Endothelial cell of umbilical vein (primary cell): ENCODE results near the gene MIGA1. TPM values are rescaled to one million over a fixed set of nuclear protein-coding genes. Genes with fewer than 3 reads are reported as not detected.

Source experiments
- BruUV-seq: library from RNA; stranded (reverse); fragments of 400-500 nt; replicated peaks from 2 replicates; lab custom pipeline; 2021; lab: Mats Ljungman, UMichigan
- CTCF ChIA-PET: fragments of 300-600, 350-600 bp; sonication (Branson Sonifier 250); formaldehyde crosslinking; loops from one replicate; lab custom pipeline; 2021; ENCODE audit warnings: antibody characterized with exemption, inconsistent platforms; lab: Charles Lee
- POLR2A ChIA-PET: fragments of 300-600, 350-600 bp; sonication (Branson Sonifier 250); formaldehyde crosslinking; loops from one replicate; lab custom pipeline; 2021; ENCODE audit warnings: antibody characterized with exemption, inconsistent platforms; lab: Charles Lee
- DNase-seq: peaks from one replicate; pipeline ENCODE4 v3.0.0-alpha.2; 2011; ENCODE audit warnings: low read depth, low spot score
- FAIRE-seq: peaks from 2 replicates; lab custom pipeline; 2011; peaks lifted over from hg19 to GRCh38; lab: Jason Lieb, UNC
- H2AFZ ChIP-seq: 2 replicates; pipeline ENCODE4 v1.6.0; 2012; ENCODE audit warnings: low read depth, low read length, control low read depth, inconsistent platforms
- H3K27ac ChIP-seq: 2 replicates; pipeline ENCODE4 v1.5.1; 2011; ENCODE audit warnings: low read depth, mild to moderate bottlenecking, control low read depth, low read length, moderate library complexity; ENCODE audit not compliant: insufficient read depth
- H3K27me3 ChIP-seq, 2 experiments: 2 replicates each; pipeline versions ENCODE4 v1.6.0 to v1.6.1; 2011; ENCODE audit warnings: low read length in 2 of 2, mixed read lengths in 1 of 2; ENCODE audit not compliant: control insufficient read depth in 2 of 2, insufficient read depth in 2 of 2
- H3K36me3 ChIP-seq, 2 experiments: 2 replicates in 1 of 2; 3 replicates in 1 of 2; pipeline ENCODE4 v1.5.1; 2011; ENCODE audit warnings: low read length in 2 of 2, mild to moderate bottlenecking in 1 of 2, moderate library complexity in 1 of 2; ENCODE audit not compliant: control insufficient read depth in 2 of 2, insufficient read depth in 2 of 2; ENCODE audit errors: extremely low read depth in 1 of 2
- H3K4me1 ChIP-seq: 3 replicates; pipeline ENCODE4 v1.5.1; 2011; ENCODE audit warnings: mild to moderate bottlenecking, low read length; ENCODE audit not compliant: control insufficient read depth, insufficient read depth; ENCODE audit errors: extremely low read depth
- H3K4me2 ChIP-seq: 2 replicates; pipeline ENCODE4 v1.6.1; 2011; ENCODE audit warnings: low read length, control low read depth, mixed read lengths; ENCODE audit not compliant: insufficient read depth
- H3K4me3 ChIP-seq, 3 experiments: fragments of 200-600 bp in 1 of 3; sonication (generic), shearing (Covaris generic) in 1 of 3; replicated peaks in 1 of 3; 2 replicates each; pipeline ENCODE4 v1.5.1; 2011 to 2016; ENCODE audit warnings: control low read depth in 3 of 3, low read length in 3 of 3, mild to moderate bottlenecking in 2 of 3, inconsistent platforms in 1 of 3, low read depth in 1 of 3, moderate library complexity in 1 of 3; ENCODE audit not compliant: insufficient read depth in 1 of 3
- H3K79me2 ChIP-seq: 2 replicates; pipeline ENCODE4 v1.6.0; 2012; ENCODE audit warnings: low read length, inconsistent platforms; ENCODE audit not compliant: control insufficient read depth, insufficient read depth
- H3K9ac ChIP-seq: replicated peaks from 2 replicates; pipeline ENCODE3; 2011; ENCODE audit warnings: low read length, control low read depth; ENCODE audit not compliant: insufficient read depth; ENCODE audit errors: extremely low read depth
- H3K9me1 ChIP-seq: replicated peaks from 3 replicates; pipeline ENCODE4 v1.6.0; 2011; ENCODE audit warnings: mild to moderate bottlenecking, low read length; ENCODE audit not compliant: control insufficient read depth, insufficient read depth; ENCODE audit errors: extremely low read depth
- H3K9me3 ChIP-seq: replicated peaks from 2 replicates; pipeline ENCODE4 v1.5.1; 2012; ENCODE audit warnings: low read length, inconsistent platforms; ENCODE audit not compliant: control insufficient read depth, insufficient read depth
- H4K20me1 ChIP-seq: replicated peaks from 2 replicates; pipeline ENCODE3; 2011; ENCODE audit warnings: mild to moderate bottlenecking, low read length; ENCODE audit not compliant: control insufficient read depth, insufficient read depth; ENCODE audit errors: extremely low read depth
- CTCF ChIP-seq, 2 donors: IDR thresholded peaks; 1 replicate in 1 of 2; 2 replicates in 1 of 2; pipeline ENCODE4 v1.5.1; 2011; ENCODE audit warnings: low read length in 2 of 2, mild to moderate bottlenecking in 2 of 2, moderate library complexity in 2 of 2, control low read depth in 1 of 2, inconsistent platforms in 1 of 2, low read depth in 1 of 2; ENCODE audit not compliant: insufficient read depth in 1 of 2; ENCODE audit errors: extremely low read depth in 1 of 2
- EZH2 ChIP-seq: IDR thresholded peaks from 2 replicates; pipeline ENCODE4 v1.6.1; 2012; ENCODE audit warnings: borderline replicate concordance, low read depth, mild to moderate bottlenecking, moderate library complexity, low read length, inconsistent platforms; ENCODE audit not compliant: severe bottlenecking
- FOS ChIP-seq: IDR thresholded peaks from 2 replicates; pipeline ENCODE4 v1.6.1; 2011; ENCODE audit warnings: mild to moderate bottlenecking, low read length, moderate library complexity, borderline replicate concordance; ENCODE audit not compliant: insufficient read depth
- GATA2 ChIP-seq: IDR thresholded peaks from 2 replicates; pipeline ENCODE4 v1.7.0; 2011; ENCODE audit warnings: low read depth, mild to moderate bottlenecking, moderate library complexity, mixed read lengths, low read length; ENCODE audit not compliant: insufficient read length, insufficient read depth
- JUN ChIP-seq: IDR thresholded peaks from 2 replicates; pipeline ENCODE4 v1.6.1; 2011; ENCODE audit warnings: borderline replicate concordance, low read depth; ENCODE audit not compliant: insufficient read length, insufficient read depth
- MAX ChIP-seq: IDR thresholded peaks from 2 replicates; pipeline ENCODE4 v1.6.1; 2011; ENCODE audit not compliant: insufficient read depth, insufficient read length
- MYC ChIP-seq: IDR thresholded peaks from one replicate; pipeline ENCODE4 v1.6.1; 2011; ENCODE audit warnings: mild to moderate bottlenecking, low read depth, low read length
- POLR2A ChIP-seq: IDR thresholded peaks from 2 replicates; pipeline ENCODE4 v1.6.1; 2012; ENCODE audit warnings: low read depth, mild to moderate bottlenecking, control low read depth, low read length
- POLR2AphosphoS5 ChIP-seq: IDR thresholded peaks from 2 replicates; pipeline ENCODE4 v1.6.1; 2012; ENCODE audit warnings: low read depth, mild to moderate bottlenecking, control low read depth, low read length, moderate library complexity; ENCODE audit not compliant: insufficient read depth
- dilution Hi-C: fragments of 300-500 bp; cut with MboI; formaldehyde crosslinking; loops from one replicate; pipeline ENCODE4 v1.15.0; 2019; ENCODE audit warnings: low sequenced_read_pairs; ENCODE audit not compliant: extremely low pct_ligation_motif_present
- intact Hi-C: fragments of 100-400 bp; cut with micrococcal nuclease; formaldehyde crosslinking; loops from one replicate; pipeline ENCODE4 v1.10.0; 2022
- polyA plus RNA-seq, 4 experiments: library from polyadenylated mRNA; depleted of rRNA in 3 of 4; stranded (reverse) in 3 of 4; unstranded in 1 of 4; fragments of >200 nt; gene quantifications; 2 replicates each; pipeline versions ENCODE4 v1.2.1 to v1.2.3, GENCODE V29; 2011 to 2012; ENCODE audit warnings: missing spikeins in 1 of 4
- total RNA-seq: library from RNA; stranded (reverse); gene quantifications from 2 replicates; pipeline ENCODE4 v1.2.3, GENCODE V29; 2021

The MIGA1 gene
- total and polyA plus RNA-seq, 2 donors (not counting 3 experiments of a cell fraction or from before 2014, with no cell fraction given), result 2.8 to 14.6 TPM

DNA sequence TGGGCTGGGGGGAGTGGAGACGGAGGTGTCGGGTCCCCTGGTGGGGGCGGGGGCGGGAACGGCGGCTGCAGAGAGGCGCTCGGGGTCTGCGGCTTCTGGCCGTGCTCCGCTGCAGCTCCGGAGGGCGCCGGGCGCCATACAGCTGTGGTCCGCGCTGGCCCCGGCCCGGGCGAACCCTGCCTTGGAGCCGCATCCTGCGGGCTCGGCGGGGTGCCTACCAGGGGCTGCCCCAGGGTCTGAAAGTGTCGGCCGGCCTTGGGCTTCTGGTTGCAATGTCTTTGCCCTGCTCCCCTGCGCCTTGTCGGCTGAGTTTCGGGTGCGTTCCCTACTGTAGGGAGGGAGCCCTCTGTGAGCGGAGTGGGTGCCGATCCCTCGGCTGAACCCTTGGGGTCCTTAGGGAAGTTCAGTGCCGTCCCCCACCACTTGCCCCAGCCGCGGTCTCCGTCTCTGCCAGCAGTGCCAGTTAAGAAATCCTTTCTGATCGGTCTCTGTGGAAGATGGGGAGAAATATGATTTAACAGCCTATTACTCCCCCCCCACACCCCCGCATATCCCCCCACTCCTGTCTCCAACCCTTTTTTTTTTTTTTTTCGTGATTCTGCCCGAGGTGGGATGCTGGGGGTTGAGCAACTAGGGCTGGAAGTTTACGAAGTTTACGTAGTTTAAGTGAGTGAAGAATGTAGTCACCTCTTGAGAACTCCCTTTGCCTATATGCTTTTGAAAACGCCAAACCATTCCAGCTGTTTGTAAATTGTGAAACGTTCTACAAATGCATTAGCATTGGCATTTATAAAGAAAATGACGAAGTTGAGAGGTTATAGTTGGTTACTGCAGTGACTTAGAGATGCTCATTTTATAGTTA lies 109.6 kb downstream of the MIGA1 start:
- FAIRE-seq, result peak; percentile 59

More for the DNA sequence above, 109.6 kb downstream of the MIGA1 start:
- Histone ChIP-seq H3K79me2 (peaks cover 44% of the 10 kb centered on the region), H3K9ac (peak overlapping the region; percentile 95), H3K9me1 (no peaks in the 10 kb centered on the region), H3K4me1 (peaks cover 19% of the 10 kb centered on the region), H3K36me3 (no peaks in the 10 kb centered on the region), H3K9me3 (no peaks in the 10 kb centered on the region), H3K27ac (peak overlapping the region; percentile 96), H3K27me3 (no peaks in the 10 kb centered on the region), H4K20me1 (no peaks in the 10 kb centered on the region), H3K4me2 (peak overlapping the region; percentile 99), H3K4me3 (peak overlapping the region; percentile 85 to 96 (median 88)), H2AFZ (peak overlapping the region; percentile 82)
- BruUV-seq, result TSS peak; percentile 90
- intact Hi-C loops, result loop anchor here (1.0 to 5.0 kb wide), 5 partner anchors 28 to 213 kb away; partner anchors contain the start of gene ZZZ3
- CTCF ChIA-PET, result interaction anchor here (1.2 to 1.9 kb wide), 3 partner anchors 12 to 65 kb away, joined by 3 to 8 read pairs (median 6); no protein-coding TSS in a partner anchor
- DNase-seq, result peak; percentile 76
- dilution Hi-C loops, result no loop called here
- POLR2A ChIA-PET, result interaction anchor here (1.2 to 1.3 kb wide), 2 partner anchors 11 to 56 kb away, joined by 3 read pairs; no protein-coding TSS in a partner anchor
- TF ChIP-seq MYC (no peak), POLR2A (no peak), GATA2 (no peak), POLR2AphosphoS5 (no peak), CTCF (IDR thresholded peaks at IDR 0.05; ENCODE audit: extremely low read depth in 1 of 2, insufficient read depth in 1 of 2, low read depth in 1 of 2, low read length in 2 of 2) (no peak), FOS (no peak), MAX (no peak), JUN (no peak), EZH2 (no peak)
